Natural killer cell (primary cell): Measurements from ENCODE around the gene IGSF3. TPM values are rescaled to one million over a fixed set of nuclear protein-coding genes. Genes with fewer than 3 reads are reported as not detected.

Experiments used
- ATAC-seq, 3 donors: fragments of 150-1000 bp in 2 of 3; fragments of 200-7000 bp in 1 of 3; cut with Tn5 transposase; 1 replicate in 1 of 3; 2 replicates in 2 of 3; pipeline ENCODE4 v1.10.0; 2021; ENCODE audit warnings: mild to moderate bottlenecking in 2 of 3, moderate library complexity in 2 of 3
- DNase-seq, 2 donors: peaks; one replicate each; pipeline versions ENCODE4 v3.0.0 to v3.0.0-alpha.2; 2013 to 2021; ENCODE audit warnings: mixed read lengths in 1 of 2
- H3K27ac ChIP-seq: one replicate; pipeline ENCODE4 v1.5.1; 2013; ENCODE audit warnings: mild to moderate bottlenecking, low read length
- H3K27me3 ChIP-seq: one replicate; pipeline ENCODE4 v1.6.1; 2013; ENCODE audit warnings: low read length; ENCODE audit not compliant: control insufficient read depth, insufficient read depth
- H3K36me3 ChIP-seq: one replicate; pipeline ENCODE4 v1.6.1; 2013; ENCODE audit warnings: low read length; ENCODE audit not compliant: control insufficient read depth, insufficient read depth
- H3K4me1 ChIP-seq: one replicate; pipeline ENCODE4 v1.6.1; 2013; ENCODE audit warnings: low read length; ENCODE audit not compliant: control insufficient read depth, insufficient read depth
- H3K4me3 ChIP-seq: one replicate; pipeline ENCODE4 v1.5.1; 2013; ENCODE audit warnings: low read length
- H3K9me3 ChIP-seq: one replicate; pipeline ENCODE4 v1.6.1; 2013; ENCODE audit warnings: low read length; ENCODE audit not compliant: control insufficient read depth, insufficient read depth
- H3K27ac Mint-ChIP-seq, 2 donors: one replicate each; pipeline ENCODE4 v1.8.0; 2022; ENCODE audit warnings: mild to moderate bottlenecking in 2 of 2, mixed read lengths in 2 of 2, moderate library complexity in 1 of 2
- H3K27me3 Mint-ChIP-seq, 2 donors: one replicate each; pipeline ENCODE4 v1.8.0; 2022; ENCODE audit warnings: low read depth in 2 of 2, mixed read lengths in 2 of 2
- H3K36me3 Mint-ChIP-seq: one replicate; pipeline ENCODE4 v1.8.0; 2022; ENCODE audit warnings: mixed read lengths
- H3K4me1 Mint-ChIP-seq, 2 donors: one replicate each; pipeline ENCODE4 v1.8.0; 2022; ENCODE audit warnings: mixed read lengths in 2 of 2
- H3K4me3 Mint-ChIP-seq: one replicate; pipeline ENCODE4 v1.8.0; 2022; ENCODE audit warnings: mild to moderate bottlenecking, moderate library complexity, mixed read lengths
- H3K9me3 Mint-ChIP-seq, 2 donors: one replicate each; pipeline ENCODE4 v1.8.0; 2022; ENCODE audit warnings: mixed read lengths in 2 of 2
- CTCF ChIP-seq: fragments of 200-600 bp; IDR thresholded peaks from one replicate; pipeline ENCODE4 v1.8.0; 2022; ENCODE audit warnings: antibody characterized with exemption
- WGBS: methylation state at CpG from one replicate; pipeline ENCODE4 v1.1.7; 2013; ENCODE audit warnings: missing lambda C conversion rate; ENCODE audit not compliant: insufficient coverage; 5-methylcytosine and 5-hydroxymethylcytosine counted together
- intact Hi-C: fragments of 100-400 bp; cut with micrococcal nuclease; formaldehyde crosslinking; loops from one replicate; pipeline ENCODE4 v1.14.2; 2022
- total RNA-seq, 4 donors: library from RNA; stranded (reverse); fragments of 120-200 nt in 1 of 4; gene quantifications; one replicate each; pipeline versions ENCODE4 v1.2.3 to v1.2.4, GENCODE V29; 2013 to 2022

The IGSF3 gene
- total RNA-seq, 3 donors from 2014 or later (not counting 1 experiment from before 2014, with no cell fraction given), result 0.05 to 0.14 TPM; not detected in 1

- no peak for TF ChIP-seq CTCF
- H3K4me1 Mint-ChIP-seq, result no peaks in the 10 kb centered on the region
- H3K27me3 Mint-ChIP-seq, result peaks cover 37 to 43% of the 10 kb centered on the region in 2 donors
- no peaks in the 10 kb centered on the region for H3K9me3 Mint-ChIP-seq
- DNase-seq (no peak), ATAC-seq (no peak)
- H3K27ac Mint-ChIP-seq, result no peak overlapping the region
- Histone ChIP-seq H3K27ac (no peak overlapping the region), H3K4me3 (no peak overlapping the region), H3K4me1 (peaks cover 4% of the 10 kb centered on the region), H3K9me3 (no peaks in the 10 kb centered on the region), H3K27me3 (peaks cover 3% of the 10 kb centered on the region), H3K36me3 (no peaks in the 10 kb centered on the region)
- WGBS, result 80% methylated on average over 2 of the region's 2 CpGs
- no peaks in the 10 kb centered on the region for H3K36me3 Mint-ChIP-seq
- intact Hi-C loops, result no loop called here
- no peak overlapping the region for H3K4me3 Mint-ChIP-seq
These were observed 4.4 kb upstream of the IGSF3 start for GRCh38 chr1:116671912-116672311.

- Histone ChIP-seq H3K27ac (no peak overlapping the region), H3K27me3 (peaks cover 6% of the 10 kb centered on the region), H3K9me3 (no peaks in the 10 kb centered on the region), H3K4me1 (peaks cover 10% of the 10 kb centered on the region), H3K4me3 (no peak overlapping the region), H3K36me3 (no peaks in the 10 kb centered on the region)
- H3K4me3 Mint-ChIP-seq, result no peak overlapping the region
- H3K27me3 Mint-ChIP-seq, result peaks cover 40 to 41% of the 10 kb centered on the region in 2 donors
- intact Hi-C loops, result no loop called here
- no peak for TF ChIP-seq CTCF
- DNase-seq (no peak), ATAC-seq (no peak)
- H3K36me3 Mint-ChIP-seq, result no peaks in the 10 kb centered on the region
- no peaks in the 10 kb centered on the region for H3K9me3 Mint-ChIP-seq
- 94% methylated on average over 7 of the region's 7 CpGs for WGBS
- H3K27ac Mint-ChIP-seq, result no peak overlapping the region
- peaks cover 1 to 6% of the 10 kb centered on the region in 2 donors for H3K4me1 Mint-ChIP-seq
These were observed 3.7 kb upstream of the IGSF3 start for GRCh38 chr1:116671072-116671760.

- TF ChIP-seq CTCF, result no peak
- Mint-ChIP-seq H3K4me1 (peaks cover 7 to 9% of the 10 kb centered on the region in 2 donors), H3K36me3 (no peaks in the 10 kb centered on the region), H3K27me3 (peaks cover 46 to 53% of the 10 kb centered on the region in 2 donors), H3K9me3 (no peaks in the 10 kb centered on the region), H3K27ac (no peak overlapping the region), H3K4me3 (peak overlapping the region; percentile 74)
- intact Hi-C loops, result no loop called here
- ATAC-seq, result no peak
- Histone ChIP-seq H3K4me1 (peaks cover 10% of the 10 kb centered on the region), H3K27me3 (peaks cover 23% of the 10 kb centered on the region), H3K36me3 (no peaks in the 10 kb centered on the region), H3K9me3 (no peaks in the 10 kb centered on the region), H3K4me3 (no peak overlapping the region), H3K27ac (no peak overlapping the region)
- WGBS, result 90% methylated on average over 7 of the region's 7 CpGs
- no peak for DNase-seq
These were observed 744 bp upstream of the IGSF3 start for GRCh38 chr1:116668277-116668676.
